H1 (cell line): Measurements from ENCODE around the gene ERCC6. TPM values are rescaled to one million over a fixed set of nuclear protein-coding genes. Genes with fewer than 3 reads are reported as not detected.

Experiments
- ATF3 ChIP-seq: IDR thresholded peaks from 2 replicates; pipeline ENCODE4 v1.6.1; 2011; ENCODE audit warnings: low read depth, mild to moderate bottlenecking, low read length; ENCODE audit not compliant: insufficient read depth
- NRF1 ChIP-seq: IDR thresholded peaks from 2 replicates; pipeline ENCODE4 v1.6.1; 2011; ENCODE audit warnings: mild to moderate bottlenecking, low read depth, low read length, improper control_type of control experiment
- polyA plus RNA-seq, 7 experiments: library from polyadenylated mRNA; depleted of rRNA in 3 of 7; stranded (reverse) in 5 of 7; unstranded in 2 of 7; fragments of >200 nt in 5 of 7; fragments of 200-250 nt in 2 of 7; gene quantifications; 1 replicate in 5 of 7; 2 replicates in 1 of 7; 4 replicates in 1 of 7; pipeline versions ENCODE4 v1.2.1 to v1.2.3, GENCODE V29; 2011 to 2013; ENCODE audit warnings: missing spikeins in 2 of 7, mixed read lengths in 2 of 7
- total RNA-seq: library from RNA; stranded (reverse); fragmentation: NEBNext Ultra II Directional; extraction: Animal tissue kit (Norgen Biotek cat#: 25700); gene quantifications from 2 replicates; pipeline ENCODE4 v1.2.1, GENCODE V29; 2021

The ERCC6 gene
- total and polyA plus RNA-seq, 2 of the 8 experiments (the other 6 are each of a cell fraction or from before 2014, with no cell fraction given): 4.1 to 11.9 TPM

- TF ChIP-seq ATF3 (no peak), NRF1 (no peak)
Observed at GRCh38 chr10:49523301-49523700, 15.6 kb downstream of the ERCC6 start (continued).
